Islet of Langerhans (tissue), 1 donor: Measurements from ENCODE around the gene OLFML2A.

Source experiments
- FAIRE-seq: peaks from one replicate; lab custom pipeline; 2011; peaks lifted over from hg19 to GRCh38; lab: Jason Lieb, UNC

Gene OLFML2A

GRCh38 chr9:124797343-124798103 is 20.6 kb downstream of the OLFML2A start:
- FAIRE-seq, result no peak

GRCh38 chr9:124799274-124800006 is 22.5 kb downstream of the OLFML2A start:
- no peak for FAIRE-seq

GRCh38 chr9:124800306-124801259 is 23.6 kb downstream of the OLFML2A start:
- FAIRE-seq, result no peak

GRCh38 chr9:124801356-124801755 is 24.4 kb downstream of the OLFML2A start:
- no peak for FAIRE-seq

DNA sequence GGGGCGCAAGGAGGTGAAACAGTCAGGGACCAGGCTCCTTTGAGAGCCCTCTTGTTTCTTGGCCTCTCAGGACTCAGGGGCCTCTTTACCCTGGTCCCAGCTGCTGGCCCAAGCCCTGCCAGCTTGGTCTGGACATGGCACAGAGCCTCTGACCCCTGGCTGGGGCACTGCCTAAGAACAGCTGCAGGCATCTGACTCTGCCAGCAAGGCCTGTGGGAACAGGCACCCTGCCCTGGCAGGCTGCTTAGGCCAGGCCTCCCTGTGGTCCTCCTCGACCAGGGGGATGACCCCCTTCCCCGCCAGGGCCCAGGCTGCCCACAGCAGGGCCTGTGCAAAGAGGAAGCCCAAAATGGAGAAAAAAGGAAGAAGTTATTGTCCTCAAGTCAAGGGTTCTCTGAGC is 25.5 kb downstream of the OLFML2A start:
- FAIRE-seq, result no peak

DNA sequence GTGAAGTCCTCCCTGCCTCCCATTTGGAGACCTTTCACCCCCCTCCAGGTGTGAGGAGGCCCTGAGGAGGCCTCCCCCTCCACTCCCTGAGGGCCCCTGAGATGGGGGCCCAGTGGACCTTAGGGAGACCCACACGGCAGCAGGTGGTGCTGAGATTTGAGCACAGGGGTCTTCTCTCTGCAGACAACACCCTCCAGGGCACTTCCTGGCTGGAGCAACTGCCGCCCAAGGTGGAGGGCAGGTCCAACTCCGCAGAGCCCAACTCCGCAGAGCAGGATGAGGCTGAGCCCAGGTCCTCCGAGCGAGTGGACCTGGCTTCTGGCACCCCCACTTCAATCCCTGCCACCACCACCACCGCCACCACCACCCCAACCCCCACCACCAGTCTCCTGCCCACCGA is 27.0 kb downstream of the OLFML2A start:
- no peak for FAIRE-seq

DNA sequence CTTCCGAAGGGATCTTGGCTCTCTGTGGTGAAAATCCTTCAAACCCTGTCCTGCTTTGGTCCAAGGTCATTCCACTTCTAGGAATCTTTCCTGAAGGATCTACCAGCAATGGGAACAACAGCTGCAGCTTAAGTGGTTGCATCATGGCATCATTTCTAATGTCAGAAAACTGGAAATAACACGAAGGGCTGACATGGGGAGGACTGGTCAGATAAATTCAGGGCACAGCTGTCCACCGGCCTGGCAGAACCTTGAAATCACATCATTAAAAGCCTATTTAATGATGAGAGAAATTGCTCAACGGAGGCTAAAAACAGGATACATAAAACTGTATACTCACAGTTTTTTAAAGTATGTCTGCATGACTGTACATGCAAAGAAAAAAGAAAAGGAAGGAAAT is 28.3 kb downstream of the OLFML2A start:
- no peak for FAIRE-seq

- no peak for FAIRE-seq
Observed at GRCh38 chr9:124808246-124808956, 31.5 kb downstream of the OLFML2A start.

GRCh38 chr9:124809211-124809610 is 32.3 kb downstream of the OLFML2A start:
- no peak for FAIRE-seq

DNA sequence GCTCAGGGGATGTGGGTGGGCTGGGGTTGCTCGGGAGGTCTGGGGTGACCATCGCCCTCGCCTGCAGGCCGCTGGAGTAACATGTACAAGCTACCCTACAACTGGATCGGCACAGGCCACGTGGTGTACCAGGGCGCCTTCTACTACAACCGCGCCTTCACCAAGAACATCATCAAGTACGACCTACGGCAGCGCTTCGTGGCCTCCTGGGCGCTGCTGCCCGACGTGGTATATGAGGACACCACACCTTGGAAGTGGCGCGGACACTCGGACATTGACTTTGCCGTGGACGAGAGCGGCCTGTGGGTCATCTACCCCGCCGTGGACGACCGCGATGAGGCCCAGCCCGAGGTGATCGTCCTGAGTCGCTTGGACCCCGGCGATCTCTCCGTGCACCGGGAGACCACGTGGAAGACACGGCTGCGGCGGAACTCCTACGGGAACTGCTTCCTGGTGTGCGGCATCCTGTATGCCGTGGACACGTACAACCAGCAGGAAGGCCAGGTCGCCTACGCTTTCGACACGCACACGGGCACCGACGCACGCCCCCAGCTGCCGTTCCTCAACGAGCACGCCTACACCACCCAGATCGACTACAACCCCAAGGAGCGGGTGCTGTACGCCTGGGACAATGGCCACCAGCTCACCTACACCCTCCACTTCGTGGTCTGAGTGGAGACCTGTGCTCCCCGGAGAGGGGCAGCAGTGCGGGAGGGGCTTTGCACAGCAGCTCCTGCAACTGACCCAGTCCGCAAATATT is 33.0 kb downstream of the OLFML2A start:
- FAIRE-seq, result no peak

DNA sequence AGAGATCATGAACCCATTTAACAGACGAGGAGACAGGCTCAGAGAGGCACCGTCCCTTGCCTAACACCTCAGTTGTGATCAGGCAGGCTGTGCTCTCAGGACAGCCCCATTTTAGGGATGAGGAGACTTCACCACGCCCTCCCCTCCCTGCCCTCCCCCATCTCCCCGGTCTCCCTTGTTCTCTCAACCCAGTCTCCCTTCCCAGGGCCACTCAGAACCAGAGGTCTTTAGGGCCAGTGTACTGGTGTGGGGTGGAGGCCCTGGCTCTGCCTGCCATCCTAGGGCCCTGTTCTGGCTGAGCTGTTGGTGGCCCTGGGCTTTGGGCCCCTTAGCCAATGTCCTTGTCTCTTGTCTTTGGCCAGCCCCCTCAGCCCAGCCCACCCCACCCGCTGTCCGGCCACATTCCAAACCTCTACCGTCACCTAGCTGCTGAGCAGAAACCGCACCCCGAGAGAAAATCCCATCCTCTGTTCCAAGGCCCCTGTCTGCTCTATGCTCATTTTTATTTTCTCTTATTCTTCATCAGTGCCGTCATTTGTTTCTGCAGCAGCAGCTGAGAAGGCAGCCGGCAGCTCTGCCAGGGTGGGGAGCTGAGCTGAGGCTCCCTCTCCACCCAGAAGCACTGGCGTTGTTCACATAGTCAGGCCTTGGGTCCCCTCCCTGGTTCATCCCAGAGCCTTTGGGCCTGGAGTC is 33.9 kb downstream of the OLFML2A start:
- no peak for FAIRE-seq

- FAIRE-seq, result no peak
Observed at GRCh38 chr9:124812441-124812876, 35.5 kb downstream of the OLFML2A start.

GRCh38 chr9:124813041-124813440 is 36.1 kb downstream of the OLFML2A start:
- no peak for FAIRE-seq

GRCh38 chr9:124813501-124814163 is 36.7 kb downstream of the OLFML2A start:
- FAIRE-seq, result no peak

- FAIRE-seq, result no peak
Observed at GRCh38 chr9:124814164-124814535, 37.2 kb downstream of the OLFML2A start.

- no peak for FAIRE-seq
Observed at GRCh38 chr9:124815601-124816000, 38.7 kb downstream of the OLFML2A start.

- FAIRE-seq, result no peak
Observed at GRCh38 chr9:124818431-124819281, 41.7 kb downstream of the OLFML2A start.

- FAIRE-seq, result no peak
Observed at GRCh38 chr9:124820698-124821623, 44.0 kb downstream of the OLFML2A start.
